RWPE1 (cell line): ENCODE results near the gene PPM1D.

ENCODE experiments used
- CTCF ChIA-PET: fragments of 350-600 bp; sonication (Branson Sonifier 250); formaldehyde crosslinking; extraction: SDS; loops from one replicate; lab custom pipeline; 2021; lab: Yijun Ruan, JAX
- POLR2A ChIA-PET: fragments of 400-600 bp; formaldehyde crosslinking; extraction: SDS; loops from one replicate; lab custom pipeline; 2020; ENCODE audit warnings: antibody characterized with exemption; ENCODE audit not compliant: low non-redundant PET; lab: Yijun Ruan, JAX
- DNase-seq: peaks from one replicate; pipeline ENCODE4 v3.0.0; 2012; ENCODE audit warnings: low spot score
- H3K27ac ChIP-seq: fragments of 450-650 bp; 2 replicates; pipeline ENCODE4 v1.5.1; 2017
- CTCF ChIP-seq: fragments of 450-650 bp; conservative IDR thresholded peaks from 2 replicates; pipeline ENCODE4 v1.5.1; 2017; ENCODE audit warnings: low read depth, mild to moderate bottlenecking

The PPM1D gene

DNA sequence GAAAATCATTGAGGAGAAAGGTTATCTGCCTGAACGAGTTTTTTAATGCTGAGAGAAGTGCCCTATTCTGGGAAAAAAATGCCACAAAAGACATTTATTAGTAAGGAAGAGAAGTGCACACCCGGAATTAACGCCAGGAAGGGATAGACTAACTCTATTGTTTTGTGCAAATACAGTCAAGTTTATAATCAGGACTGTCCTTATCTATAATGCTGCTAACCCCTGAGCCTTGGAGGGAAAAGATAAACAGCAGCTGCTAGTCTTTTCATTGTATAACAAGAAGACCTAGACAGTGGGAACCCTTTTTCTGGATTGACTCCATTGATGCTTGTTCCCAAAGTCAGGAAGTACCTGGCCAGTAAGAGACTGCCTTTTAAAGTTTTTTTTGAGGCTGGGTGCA, 104.2 kb downstream of the PPM1D start:
- ChIA-PET CTCF (no interaction called here), POLR2A (interaction anchor here (0.7 kb wide), 1 partner anchor 107 kb away, joined by 4 read pairs; no protein-coding TSS in a partner anchor)
- no peak for TF ChIP-seq CTCF
- no peak overlapping the region for H3K27ac ChIP-seq
- DNase-seq, result no peak

GRCh38 chr17:60712675-60713074, 112.7 kb downstream of the PPM1D start:
- no peak overlapping the region for H3K27ac ChIP-seq
- TF ChIP-seq CTCF, result no peak
- POLR2A ChIA-PET, result no interaction called here
- CTCF ChIA-PET, result no interaction called here
- DNase-seq, result no peak

- DNase-seq, result no peak
- H3K27ac ChIP-seq, result no peak overlapping the region
- TF ChIP-seq CTCF, result no peak
- ChIA-PET CTCF (no interaction called here), POLR2A (no interaction called here)
Measured at GRCh38 chr17:60713608-60714007, 113.6 kb downstream of the PPM1D start.
